ENCODE data around the gene FAM124B.

DNA sequence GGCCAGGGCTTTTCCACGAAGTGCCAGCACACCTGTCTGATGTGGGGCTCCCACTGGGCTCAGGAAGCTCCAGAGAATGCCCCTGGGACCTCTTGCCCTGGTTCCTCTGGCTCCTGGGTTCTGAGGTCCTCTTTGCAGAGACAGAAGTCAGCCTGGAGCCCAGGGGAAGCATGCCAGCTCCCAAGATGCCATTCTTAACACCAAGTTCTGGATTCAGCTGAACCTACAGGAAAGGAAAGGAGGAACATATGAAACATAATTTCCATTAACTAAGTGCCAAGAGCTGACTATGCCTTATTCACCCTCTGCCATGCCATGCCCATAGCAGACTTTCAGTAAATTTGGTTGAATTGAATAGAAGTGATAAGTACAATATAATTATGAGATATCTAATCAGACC is 21.9 kb downstream of the FAM124B start:
- TF ChIP-seq, protein P1, sequence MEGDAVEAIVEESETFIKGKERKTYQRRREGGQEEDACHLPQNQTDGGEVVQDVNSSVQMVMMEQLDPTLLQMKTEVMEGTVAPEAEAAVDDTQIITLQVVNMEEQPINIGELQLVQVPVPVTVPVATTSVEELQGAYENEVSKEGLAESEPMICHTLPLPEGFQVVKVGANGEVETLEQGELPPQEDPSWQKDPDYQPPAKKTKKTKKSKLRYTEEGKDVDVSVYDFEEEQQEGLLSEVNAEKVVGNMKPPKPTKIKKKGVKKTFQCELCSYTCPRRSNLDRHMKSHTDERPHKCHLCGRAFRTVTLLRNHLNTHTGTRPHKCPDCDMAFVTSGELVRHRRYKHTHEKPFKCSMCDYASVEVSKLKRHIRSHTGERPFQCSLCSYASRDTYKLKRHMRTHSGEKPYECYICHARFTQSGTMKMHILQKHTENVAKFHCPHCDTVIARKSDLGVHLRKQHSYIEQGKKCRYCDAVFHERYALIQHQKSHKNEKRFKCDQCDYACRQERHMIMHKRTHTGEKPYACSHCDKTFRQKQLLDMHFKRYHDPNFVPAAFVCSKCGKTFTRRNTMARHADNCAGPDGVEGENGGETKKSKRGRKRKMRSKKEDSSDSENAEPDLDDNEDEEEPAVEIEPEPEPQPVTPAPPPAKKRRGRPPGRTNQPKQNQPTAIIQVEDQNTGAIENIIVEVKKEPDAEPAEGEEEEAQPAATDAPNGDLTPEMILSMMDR (IDR thresholded peaks at IDR 0.05; ENCODE audit: low read depth, low read length): no peak
- no peak for TF ChIP-seq EZH2phosphoT487 (IDR thresholded peaks at IDR 0.05; ENCODE audit: low read depth)

Data from OCI-LY3 (cell line).